OCI-LY7 (cell line): ENCODE results near the gene CKS2. TPM values are rescaled to one million over a fixed set of nuclear protein-coding genes. Genes with fewer than 3 reads are reported as not detected.

Source experiments
- BruUV-seq: library from RNA; stranded (reverse); fragments of 400-500 nt; replicated peaks from 2 replicates; lab custom pipeline; 2021; lab: Mats Ljungman, UMichigan
- CTCF ChIA-PET: fragments of 300-600 bp; sonication (Branson Sonifier 250); formaldehyde crosslinking; loops from one replicate; lab custom pipeline; 2022; ENCODE audit warnings: antibody characterized with exemption; ENCODE audit not compliant: unreplicated experiment; lab: Charles Lee
- POLR2A ChIA-PET: fragments of 300-600 bp; sonication (Branson Sonifier 250); formaldehyde crosslinking; loops from one replicate; lab custom pipeline; 2022; ENCODE audit warnings: antibody characterized with exemption; lab: Charles Lee
- DNase-seq: peaks from one replicate; pipeline ENCODE4 v3.0.0-alpha.2; 2015; ENCODE audit warnings: low spot score
- H2AFZ ChIP-seq: fragments of 200-600 bp; sonication (generic), shearing (Covaris generic); 2 replicates; pipeline ENCODE4 v1.6.1; 2014; ENCODE audit warnings: mild to moderate bottlenecking, antibody characterized with exemption, low read length, moderate library complexity
- H3K27ac ChIP-seq: fragments of 200-600 bp; sonication (generic); 2 replicates; pipeline ENCODE4 v1.5.1; 2014; ENCODE audit warnings: mixed run types, low read depth, mild to moderate bottlenecking, moderate library complexity, low read length, inconsistent platforms; ENCODE audit not compliant: poor library complexity, severe bottlenecking
- H3K36me3 ChIP-seq: fragments of 200-600 bp; sonication (generic); 2 replicates; pipeline ENCODE4 v1.6.1; 2014; ENCODE audit warnings: mild to moderate bottlenecking, antibody characterized with exemption, low read length, moderate library complexity, mixed read lengths; ENCODE audit not compliant: insufficient read depth
- H3K4me1 ChIP-seq: fragments of 200-600 bp; sonication (generic); 2 replicates; pipeline ENCODE4 v1.5.1; 2014; ENCODE audit warnings: mild to moderate bottlenecking, low read length; ENCODE audit not compliant: insufficient read depth, poor library complexity, severe bottlenecking
- H3K4me2 ChIP-seq: fragments of 200-600 bp; sonication (generic); 2 replicates; pipeline ENCODE4 v1.6.1; 2014; ENCODE audit warnings: mild to moderate bottlenecking, low read length
- H3K4me3 ChIP-seq: fragments of 200-600 bp; sonication (generic); 2 replicates; pipeline ENCODE4 v1.5.1; 2014; ENCODE audit warnings: mild to moderate bottlenecking, low read depth, low read length; ENCODE audit not compliant: poor library complexity, severe bottlenecking
- H3K79me2 ChIP-seq: fragments of 200-600 bp; sonication (generic); 2 replicates; pipeline ENCODE4 v1.6.1; 2016; ENCODE audit warnings: low read depth, mild to moderate bottlenecking, low read length, moderate library complexity, mixed read lengths; ENCODE audit not compliant: insufficient read depth
- H3K9me2 ChIP-seq: fragments of 200-600 bp; sonication (generic); 2 replicates; pipeline ENCODE4 v1.6.1; 2016; ENCODE audit warnings: mild to moderate bottlenecking, low read length, mixed read lengths; ENCODE audit not compliant: insufficient read depth
- H3K9me3 ChIP-seq: fragments of 200-600 bp; sonication (generic); 2 replicates; pipeline ENCODE4 v1.6.1; 2014; ENCODE audit warnings: mild to moderate bottlenecking, mixed run types, low read length, mixed read lengths
- H4K20me1 ChIP-seq: fragments of 200-600 bp; sonication (generic); 2 replicates; pipeline ENCODE4 v1.6.1; 2014; ENCODE audit warnings: mild to moderate bottlenecking, antibody characterized with exemption, low read length, moderate library complexity, mixed read lengths; ENCODE audit not compliant: insufficient read depth
- CTCF ChIP-seq: fragments of 200-600 bp; sonication (generic); conservative IDR thresholded peaks from 2 replicates; pipeline ENCODE4 v1.5.1; 2014; ENCODE audit warnings: mild to moderate bottlenecking, antibody characterized with exemption, low read length, moderate library complexity, mixed read lengths
- EZH2phosphoT487 ChIP-seq: fragments of 200-600 bp; sonication (generic); IDR thresholded peaks from 2 replicates; pipeline ENCODE4 v1.6.1; 2018; ENCODE audit warnings: low read depth, borderline replicate concordance, mild to moderate bottlenecking, mixed run types, antibody characterized with exemption, low read length, moderate library complexity, mixed read lengths
- intact Hi-C: fragments of 100-400 bp; cut with micrococcal nuclease; formaldehyde crosslinking; loops from one replicate; pipeline ENCODE4 v1.10.0; 2022; ENCODE audit not compliant: unreplicated experiment
- total RNA-seq, 2 experiments: library from RNA; depleted of rRNA in 1 of 2; stranded (reverse); fragments of >200 nt in 1 of 2; shearing (Covaris generic) in 1 of 2; gene quantifications; 2 replicates each; pipeline ENCODE4 v1.2.3, GENCODE V29; 2014 to 2022

The CKS2 gene
- total RNA-seq, 2 experiments from 2014 or later: 285 to 299 TPM

- DNase-seq: no peak
- peaks cover 17% of the 10 kb centered on the region for H3K4me1 ChIP-seq
- no peak overlapping the region for H3K4me3 ChIP-seq
- H3K79me2 ChIP-seq: peaks cover 58% of the 10 kb centered on the region
- no peaks in the 10 kb centered on the region for H3K9me2 ChIP-seq
- H2AFZ ChIP-seq: no peak overlapping the region
- no peak overlapping the region for H3K4me2 ChIP-seq
- H3K36me3 ChIP-seq: peaks cover 79% of the 10 kb centered on the region
- no peak for TF ChIP-seq CTCF
- no TSS peak for BruUV-seq
- intact Hi-C loops: no loop called here
- H3K27ac ChIP-seq: no peak overlapping the region
- ChIA-PET POLR2A (no interaction called here), CTCF (no interaction called here)
- no peaks in the 10 kb centered on the region for H3K9me3 ChIP-seq
- no peaks in the 10 kb centered on the region for H4K20me1 ChIP-seq
Observed at GRCh38 chr9:89323390-89323789, 12.4 kb downstream of the CKS2 start.

DNA sequence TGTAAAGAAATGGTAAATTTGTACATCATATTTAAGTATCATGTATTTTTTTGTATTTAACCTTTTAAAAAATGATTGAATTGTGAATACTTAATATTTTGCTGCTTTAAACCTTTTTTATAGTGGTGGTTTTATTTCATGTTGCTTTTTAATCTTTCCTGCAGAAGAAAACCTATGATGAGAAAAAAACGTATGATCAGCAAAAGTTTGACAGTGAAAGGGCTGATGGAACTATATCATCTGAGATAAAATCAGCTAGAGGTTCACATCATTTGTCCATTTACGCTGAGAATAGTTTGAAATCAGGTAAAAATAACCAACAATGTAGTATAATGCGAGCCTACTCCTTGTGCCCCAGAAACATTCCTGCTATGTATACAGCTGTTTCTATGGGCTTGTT is 14.7 kb downstream of the CKS2 start:
- Histone ChIP-seq H3K79me2 (peaks cover 39% of the 10 kb centered on the region), H3K9me3 (no peaks in the 10 kb centered on the region), H3K27ac (no peak overlapping the region), H2AFZ (no peak overlapping the region), H3K4me3 (no peak overlapping the region), H3K36me3 (peaks cover 91% of the 10 kb centered on the region), H3K4me2 (no peak overlapping the region), H3K4me1 (peaks cover 3% of the 10 kb centered on the region), H3K9me2 (no peaks in the 10 kb centered on the region), H4K20me1 (no peaks in the 10 kb centered on the region)
- TF ChIP-seq EZH2phosphoT487 (no peak), CTCF (no peak)
- POLR2A ChIA-PET: interaction anchor here (1.0 to 1.5 kb wide), 2 partner anchors 10 to 26 kb away, joined by 3 to 4 read pairs; no protein-coding TSS in a partner anchor
- CTCF ChIA-PET: no interaction called here
- no peak for DNase-seq
- intact Hi-C loops: no loop called here
- BruUV-seq: no TSS peak

- ChIA-PET CTCF (no interaction called here), POLR2A (interaction anchor here (0.7 to 0.8 kb wide), 2 partner anchors 23 to 151 kb away, joined by 4 to 5 read pairs; no protein-coding TSS in a partner anchor)
- TF ChIP-seq EZH2phosphoT487 (no peak), CTCF (no peak)
- DNase-seq: no peak
- Histone ChIP-seq H3K9me3 (no peaks in the 10 kb centered on the region), H3K4me2 (no peak overlapping the region), H3K4me3 (no peak overlapping the region), H3K36me3 (peaks cover 95% of the 10 kb centered on the region), H4K20me1 (no peaks in the 10 kb centered on the region), H3K9me2 (no peaks in the 10 kb centered on the region), H3K27ac (no peak overlapping the region), H3K79me2 (peaks cover 16% of the 10 kb centered on the region; the same call in 1 of the 2 replicates), H3K4me1 (no peaks in the 10 kb centered on the region), H2AFZ (no peak overlapping the region)
- BruUV-seq: no TSS peak
- intact Hi-C loops: no loop called here
Observed at GRCh38 chr9:89328064-89328463, 17.1 kb downstream of the CKS2 start.
